GM18505 (cell line): ENCODE results near the gene MSTN.
"Not testable (repeated sequence)": the region's sequence is repeated elsewhere in the genome, so short reads cannot be mapped to it uniquely, and the experiment has no call there.

Experiments
- ATAC-seq: cut with Tn5 transposase; IDR thresholded peaks from one replicate; pipeline ENCODE4 v1.9.1; 2021; ENCODE audit not compliant: unreplicated experiment
- POLR2A ChIP-seq: IDR thresholded peaks from 4 replicates; pipeline ENCODE4 v1.6.1; 2011; ENCODE audit warnings: borderline replicate concordance; ENCODE audit not compliant: insufficient read depth, insufficient read length; ENCODE audit errors: extremely low read depth

The MSTN gene

DNA sequence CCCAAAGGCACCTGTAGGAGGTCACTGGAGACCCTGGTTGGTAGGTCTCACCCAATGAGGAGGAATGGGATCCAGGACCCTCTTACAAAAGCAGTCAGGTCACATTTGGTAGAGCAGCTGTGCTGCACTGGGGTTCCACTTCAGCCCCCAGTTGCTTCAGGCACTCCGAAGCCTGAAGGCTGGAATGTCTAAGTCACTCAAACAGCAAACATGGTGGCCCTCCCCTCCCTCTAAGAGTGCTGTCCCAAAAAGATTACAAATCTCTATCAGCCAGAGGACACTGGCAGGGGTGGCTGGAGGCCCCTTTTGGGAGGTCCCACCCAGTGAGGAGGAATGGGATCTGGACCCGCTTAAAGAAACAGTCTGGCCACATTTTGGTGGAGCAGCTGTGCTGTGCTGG lies 17.7 kb downstream of the MSTN start:
- ATAC-seq, result no peak
- TF ChIP-seq POLR2A, result no peak

DNA sequence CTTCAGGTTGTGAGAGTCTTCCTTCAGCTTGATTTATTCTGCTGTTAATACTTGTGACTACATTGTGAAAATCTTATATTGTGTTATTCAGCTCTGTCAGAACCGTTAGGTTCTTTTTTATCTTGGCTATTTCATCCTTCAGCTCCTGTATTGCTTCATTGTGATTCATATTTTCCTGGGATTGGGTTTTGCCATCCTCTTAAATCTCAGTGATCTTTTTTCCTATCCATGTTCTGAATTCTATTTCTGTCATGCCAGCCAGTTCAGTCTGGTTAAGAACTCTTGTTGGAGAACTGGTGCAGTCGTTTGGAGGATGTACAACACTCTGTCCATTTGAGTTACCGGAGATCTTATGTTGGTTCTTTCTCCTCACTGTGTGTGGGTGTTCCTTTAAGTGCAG lies 19.1 kb downstream of the MSTN start:
- no peak for ATAC-seq
- no peak for TF ChIP-seq POLR2A

DNA sequence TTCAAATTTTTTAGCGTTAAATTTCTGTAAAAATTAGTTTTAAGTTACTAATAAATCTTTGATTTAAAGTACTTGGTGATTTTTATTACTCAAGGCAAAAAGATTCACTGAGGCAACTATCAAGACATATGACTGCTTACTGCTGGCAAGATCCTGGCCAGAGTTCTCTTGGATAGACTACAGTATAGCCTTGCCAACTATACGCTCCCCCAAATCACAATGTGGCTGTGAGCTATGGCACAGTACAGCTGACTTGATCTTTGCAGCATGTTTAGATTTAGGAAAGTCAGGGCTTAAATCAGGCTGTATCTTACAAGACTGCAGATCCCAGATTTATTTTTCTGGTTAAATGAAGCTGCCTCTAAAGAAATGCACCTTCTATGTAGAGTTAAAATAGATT lies 26.5 kb downstream of the MSTN start:
- TF ChIP-seq POLR2A, result no peak
- ATAC-seq, result no peak

DNA sequence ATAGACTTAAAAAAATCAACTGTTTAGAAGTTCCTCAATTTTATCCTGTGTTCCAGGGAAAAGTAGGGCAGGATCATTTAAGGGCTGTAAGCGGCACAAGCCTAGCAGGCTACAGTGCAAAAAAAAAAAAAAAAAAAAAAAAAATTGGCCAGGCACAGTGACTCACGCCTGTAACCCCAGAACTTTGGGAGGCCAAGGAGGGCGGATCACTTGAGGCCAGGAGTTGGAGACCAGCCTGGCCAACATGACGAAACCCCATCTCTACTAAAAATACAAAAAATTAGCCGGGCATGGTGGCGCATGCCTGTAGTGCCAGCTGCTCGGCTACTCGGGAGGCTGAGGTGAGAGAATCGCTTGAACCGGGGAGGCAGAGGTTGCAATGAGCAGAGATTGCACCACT lies 28.1 kb downstream of the MSTN start:
- ATAC-seq, result not testable (repeated sequence)

DNA sequence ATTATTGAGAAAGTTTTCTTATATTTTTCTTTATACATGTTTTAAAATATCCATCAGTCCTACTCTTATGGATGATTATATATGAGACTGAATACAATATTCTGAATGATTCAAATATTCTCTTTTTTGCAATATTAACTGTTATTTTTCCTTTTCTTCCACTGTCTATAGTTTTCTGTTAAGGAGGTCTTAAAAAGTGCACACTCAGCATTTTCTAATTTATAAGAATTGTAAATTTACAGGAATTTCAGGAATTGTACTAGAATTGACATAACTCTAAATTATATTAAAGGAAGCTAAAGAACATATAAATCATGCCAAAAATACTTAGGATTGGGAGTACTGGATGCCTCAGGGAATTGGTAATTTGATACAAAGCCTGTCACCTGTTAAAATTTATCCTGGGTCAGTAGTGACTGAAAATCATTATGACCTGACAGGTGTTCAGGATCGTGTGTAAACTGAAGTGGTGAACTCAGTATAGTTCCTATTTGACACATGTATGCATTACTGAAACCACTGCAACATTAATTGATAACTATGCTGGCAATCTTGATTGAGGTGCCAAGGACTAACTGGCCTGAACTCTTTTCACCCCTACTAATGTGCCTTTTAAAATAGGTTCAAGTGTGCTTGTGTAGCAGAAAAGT lies 30.4 kb downstream of the MSTN start:
- ATAC-seq, result no peak
- TF ChIP-seq POLR2A, result no peak

DNA sequence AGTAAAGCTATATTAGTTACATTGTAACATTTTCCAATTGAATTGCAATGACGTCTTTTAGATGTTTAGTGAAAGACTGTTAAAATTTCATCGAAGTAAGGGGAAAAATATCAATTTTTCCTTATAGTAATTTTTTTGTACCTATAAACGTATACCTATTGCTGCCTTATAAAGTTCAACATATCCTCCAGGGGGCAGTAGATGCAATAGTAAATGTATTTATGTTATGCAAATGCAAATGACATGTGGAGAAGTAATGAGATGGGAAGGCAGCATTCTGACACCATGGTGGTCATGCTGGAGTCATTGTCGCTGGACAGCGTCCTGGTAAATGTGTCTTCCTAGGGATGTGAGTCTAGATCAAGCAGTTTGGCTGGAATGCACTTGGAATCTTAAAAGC lies 38.7 kb downstream of the MSTN start:
- ATAC-seq, result no peak

DNA sequence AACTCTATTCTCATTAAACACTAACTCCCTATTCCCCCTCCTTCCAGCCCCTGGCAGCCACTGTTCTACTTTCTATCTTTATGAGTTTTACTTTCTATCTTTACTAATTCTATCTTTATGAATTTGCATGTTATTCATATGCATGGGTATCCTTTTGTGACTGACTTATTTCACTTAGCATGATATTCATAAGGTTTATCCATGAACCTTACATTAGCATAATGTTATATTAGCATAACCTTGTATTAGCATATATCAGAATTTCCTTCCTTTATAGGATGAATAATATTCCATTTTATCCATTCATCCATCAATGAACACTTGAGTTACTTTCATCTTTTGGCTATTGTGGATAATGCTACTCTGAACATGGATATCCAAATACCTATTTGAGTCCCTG lies 41.8 kb downstream of the MSTN start:
- TF ChIP-seq POLR2A, result no peak
- ATAC-seq, result no peak

More for the DNA sequence above, 38.7 kb downstream of the MSTN start:
- TF ChIP-seq POLR2A, result no peak

DNA sequence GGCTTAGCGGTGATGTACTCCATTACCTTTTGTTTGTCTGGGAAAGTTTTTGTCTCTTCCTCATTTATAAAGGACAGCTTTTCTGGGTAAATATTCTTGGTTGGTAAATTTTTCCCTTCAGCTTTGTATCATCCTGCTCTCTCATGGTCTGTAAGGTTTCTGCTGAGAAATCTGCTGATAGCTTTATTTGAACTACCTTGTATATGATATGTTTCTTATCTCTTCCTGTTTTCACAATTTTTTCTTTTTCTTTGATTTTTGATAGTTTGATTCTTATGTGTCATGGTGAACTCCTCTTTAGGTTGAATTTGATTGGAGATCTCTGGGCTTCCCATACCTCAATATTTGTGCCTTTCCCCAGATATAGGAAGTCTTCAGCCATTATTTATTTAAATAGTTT lies 44.7 kb downstream of the MSTN start:
- no peak for TF ChIP-seq POLR2A
- ATAC-seq, result no peak

DNA sequence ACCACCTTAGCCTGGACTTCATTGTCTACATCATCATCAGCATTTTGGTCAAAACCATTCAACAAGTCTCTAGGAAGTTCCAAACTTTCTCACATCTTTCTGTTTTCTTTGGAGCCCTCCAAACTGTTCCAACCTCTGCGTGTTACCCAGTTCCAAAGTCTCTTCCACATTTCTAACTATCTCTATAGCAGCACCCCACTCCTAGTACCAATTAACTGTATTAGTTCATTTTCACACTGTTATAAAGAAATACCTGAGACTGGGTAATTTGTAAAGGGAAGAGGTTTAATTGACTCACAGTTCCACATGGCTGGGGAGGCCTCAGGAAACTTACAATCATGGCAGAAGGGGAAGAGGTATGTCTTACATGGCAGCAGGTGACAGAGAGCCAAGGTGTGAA lies 46.6 kb downstream of the MSTN start:
- not testable (repeated sequence) for ATAC-seq
